NT2/D1 (cell line): Measurements from ENCODE around the gene INAVA.

Experiments used
- DNase-seq: peaks from one replicate; pipeline ENCODE4 v3.0.0-alpha.2; 2011; ENCODE audit warnings: low read depth, low spot score
- H3K27me3 ChIP-seq: 2 replicates; pipeline ENCODE4 v1.6.0; 2011; ENCODE audit warnings: mild to moderate bottlenecking; ENCODE audit not compliant: insufficient read length, insufficient read depth
- H3K36me3 ChIP-seq: 2 replicates; pipeline ENCODE4 v1.6.1; 2011; ENCODE audit warnings: mild to moderate bottlenecking, low read length, mixed read lengths; ENCODE audit not compliant: insufficient read depth, insufficient read length
- H3K4me1 ChIP-seq: 2 replicates; pipeline ENCODE4 v1.5.1; 2011; ENCODE audit not compliant: insufficient read depth, insufficient read length
- H3K4me3 ChIP-seq: 2 replicates; pipeline ENCODE4 v1.5.1; 2011; ENCODE audit warnings: low read depth; ENCODE audit not compliant: insufficient read length
- H3K9ac ChIP-seq: 2 replicates; pipeline ENCODE4 v1.6.0; 2011; ENCODE audit warnings: low read depth; ENCODE audit not compliant: insufficient read length
- H3K9me3 ChIP-seq: 2 replicates; pipeline ENCODE4 v1.5.1; 2011; ENCODE audit warnings: mild to moderate bottlenecking, low read length; ENCODE audit not compliant: insufficient read depth
- SUZ12 ChIP-seq: IDR thresholded peaks from 2 replicates; pipeline ENCODE4 v1.6.1; 2011; ENCODE audit not compliant: insufficient read length, insufficient read depth; ENCODE audit errors: extremely low read depth
- YY1 ChIP-seq: IDR thresholded peaks from 2 replicates; pipeline ENCODE4 v1.6.1; 2011; ENCODE audit not compliant: insufficient read length, insufficient read depth
- ZNF274 ChIP-seq: IDR thresholded peaks from 2 replicates; pipeline ENCODE4 v1.6.1; 2011; ENCODE audit warnings: mild to moderate bottlenecking, low read depth, low read length

INAVA gene

DNA sequence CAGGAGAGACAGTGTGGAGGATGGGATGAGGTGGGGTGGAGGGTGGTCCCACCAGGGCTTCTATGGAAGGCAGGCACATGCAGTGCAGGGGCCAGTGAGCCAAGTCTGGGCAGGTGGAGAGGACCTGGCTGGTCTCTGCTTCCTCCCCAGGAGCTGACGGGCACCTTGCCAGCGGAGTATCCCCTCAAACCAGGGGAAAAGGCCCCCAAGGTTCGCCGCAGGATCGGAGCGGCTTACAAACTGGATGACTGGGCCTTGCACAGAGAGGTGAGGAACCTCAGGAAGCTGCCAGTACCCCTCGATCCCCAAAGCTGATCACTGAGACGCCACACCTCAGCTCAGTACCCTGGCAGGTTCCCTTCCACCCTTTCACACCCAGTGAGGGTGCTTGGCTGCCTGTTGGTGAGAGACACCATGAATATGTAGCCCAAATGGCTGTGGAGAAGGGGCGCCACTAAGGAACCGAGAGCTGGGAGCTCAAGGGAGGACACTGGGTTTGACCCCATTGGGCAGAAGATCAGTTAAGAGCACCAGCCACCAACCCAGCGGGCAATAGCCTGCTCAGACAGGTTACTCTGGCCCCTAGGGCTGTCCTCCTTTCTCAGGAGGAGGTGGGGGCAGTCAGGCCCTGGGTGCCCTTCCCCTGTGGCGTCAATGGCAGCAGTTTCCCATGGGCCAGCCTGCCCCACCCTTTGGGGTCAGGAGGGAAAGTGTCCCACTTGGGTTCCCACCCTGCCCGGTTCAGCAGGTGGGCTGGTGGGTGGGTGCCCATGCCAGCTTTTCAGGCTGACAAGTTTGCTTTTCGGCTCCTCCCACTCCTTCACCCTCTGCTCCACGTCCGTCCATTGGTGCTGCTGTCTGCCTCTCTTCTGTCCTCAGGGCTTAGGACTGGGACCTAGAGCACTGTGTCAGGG, 5.5 kb downstream of the INAVA start:
- TF ChIP-seq SUZ12: no peak
- TF ChIP-seq ZNF274: no peak
- no peak for TF ChIP-seq YY1
- Histone ChIP-seq H3K27me3 (no peaks in the 10 kb centered on the region), H3K9me3 (no peaks in the 10 kb centered on the region), H3K4me1 (peaks cover 28% of the 10 kb centered on the region), H3K36me3 (peaks cover 84% of the 10 kb centered on the region), H3K4me3 (no peak overlapping the region), H3K9ac (no peak overlapping the region)
- no peak for DNase-seq

- TF ChIP-seq YY1 (no peak), SUZ12 (no peak), ZNF274 (no peak)
- H3K9ac ChIP-seq: no peak overlapping the region
- no peaks in the 10 kb centered on the region for H3K27me3 ChIP-seq
- DNase-seq: no peak
- H3K4me3 ChIP-seq: no peak overlapping the region
- H3K36me3 ChIP-seq: peaks cover 85% of the 10 kb centered on the region
- H3K4me1 ChIP-seq: peaks cover 22% of the 10 kb centered on the region
- no peaks in the 10 kb centered on the region for H3K9me3 ChIP-seq
Measured at GRCh38 chr1:200900877-200901276, 6.2 kb downstream of the INAVA start.

- Histone ChIP-seq H3K9me3 (no peaks in the 10 kb centered on the region), H3K4me1 (peaks cover 19% of the 10 kb centered on the region), H3K36me3 (peaks cover 89% of the 10 kb centered on the region), H3K9ac (no peak overlapping the region), H3K4me3 (no peak overlapping the region), H3K27me3 (no peaks in the 10 kb centered on the region)
- TF ChIP-seq ZNF274: no peak
- no peak for TF ChIP-seq YY1
- no peak for DNase-seq
Measured at GRCh38 chr1:200901350-200901749, 6.7 kb downstream of the INAVA start.

GRCh38 chr1:200901796-200902444, 7.2 kb downstream of the INAVA start:
- DNase-seq: no peak
- H3K4me1 ChIP-seq: peaks cover 16% of the 10 kb centered on the region
- H3K27me3 ChIP-seq: no peaks in the 10 kb centered on the region
- peaks cover 95% of the 10 kb centered on the region for H3K36me3 ChIP-seq
- TF ChIP-seq SUZ12 (no peak), ZNF274 (no peak), YY1 (no peak)
- no peak overlapping the region for H3K4me3 ChIP-seq
- no peak overlapping the region for H3K9ac ChIP-seq
- H3K9me3 ChIP-seq: no peaks in the 10 kb centered on the region

DNA sequence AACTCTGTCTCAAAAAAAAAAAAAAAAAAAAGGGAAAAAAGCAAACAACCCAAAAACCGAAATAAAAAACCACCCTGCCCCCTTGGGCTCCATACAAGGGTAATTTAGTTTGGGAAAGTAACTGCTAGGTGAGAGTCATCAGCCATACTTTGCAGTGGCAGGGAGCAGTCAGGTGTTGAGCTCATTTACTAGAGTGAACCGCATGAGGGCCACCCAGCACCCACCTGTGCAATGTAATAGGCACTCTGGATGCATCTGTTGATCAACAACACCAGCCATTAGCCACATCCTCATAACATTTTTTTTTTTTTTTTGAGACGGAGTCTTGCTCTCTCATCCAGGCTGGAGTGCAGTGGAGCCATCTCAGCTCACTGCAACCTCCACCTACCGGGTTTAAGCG, 9.1 kb downstream of the INAVA start:
- H3K9me3 ChIP-seq: no peaks in the 10 kb centered on the region
- H3K36me3 ChIP-seq: peaks cover 95% of the 10 kb centered on the region
- DNase-seq: no peak
- H3K9ac ChIP-seq: no peak overlapping the region
- no peak overlapping the region for H3K4me3 ChIP-seq
- no peaks in the 10 kb centered on the region for H3K4me1 ChIP-seq
- no peak for TF ChIP-seq ZNF274
- TF ChIP-seq SUZ12: no peak
- TF ChIP-seq YY1: no peak
- no peaks in the 10 kb centered on the region for H3K27me3 ChIP-seq

GRCh38 chr1:200904772-200905171, 10.1 kb downstream of the INAVA start:
- H3K4me3 ChIP-seq: no peak overlapping the region
- TF ChIP-seq SUZ12: no peak
- peaks cover 95% of the 10 kb centered on the region for H3K36me3 ChIP-seq
- no peaks in the 10 kb centered on the region for H3K4me1 ChIP-seq
- no peak for DNase-seq
- no peaks in the 10 kb centered on the region for H3K27me3 ChIP-seq
- H3K9me3 ChIP-seq: no peaks in the 10 kb centered on the region
- H3K9ac ChIP-seq: no peak overlapping the region

DNA sequence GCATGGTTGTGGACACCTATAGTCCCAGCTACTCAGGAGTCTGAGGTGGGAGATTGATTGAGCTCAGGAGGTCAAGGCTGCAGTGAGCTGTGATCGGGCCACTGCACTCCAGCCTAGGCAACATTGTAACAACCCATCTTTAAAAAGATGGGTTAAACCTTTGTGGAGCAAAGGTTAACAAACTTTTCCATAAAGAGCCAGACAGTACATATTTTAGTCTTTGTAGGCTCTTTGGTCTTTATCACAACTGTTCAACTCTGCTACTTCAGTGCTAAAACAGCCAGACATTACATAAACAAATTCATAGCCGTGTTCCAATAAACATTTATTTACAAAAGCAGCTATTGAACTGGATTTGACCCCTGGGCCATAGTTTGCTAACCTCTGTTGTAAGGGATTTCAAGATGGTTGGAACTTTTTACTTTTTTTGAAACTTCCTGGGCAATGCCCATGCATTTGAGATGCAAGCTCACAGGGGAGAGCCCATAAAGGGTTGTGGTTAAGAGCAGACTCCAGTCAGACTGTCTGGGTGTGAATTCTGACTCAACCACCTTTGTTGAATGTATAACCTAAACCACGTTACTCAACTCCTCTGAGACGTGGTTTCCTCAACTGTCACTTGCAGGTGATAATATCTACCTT, 10.8 kb downstream of the INAVA start:
- Histone ChIP-seq H3K4me1 (no peaks in the 10 kb centered on the region), H3K9ac (no peak overlapping the region), H3K4me3 (no peak overlapping the region), H3K36me3 (peaks cover 95% of the 10 kb centered on the region), H3K27me3 (no peaks in the 10 kb centered on the region), H3K9me3 (no peaks in the 10 kb centered on the region)
- TF ChIP-seq YY1 (no peak), SUZ12 (no peak), ZNF274 (no peak)
- DNase-seq: no peak
